ENCODE results near the gene PLCH2. TPM values are rescaled to one million over a fixed set of nuclear protein-coding genes. Genes with fewer than 3 reads are reported as not detected.

Gene PLCH2
- total and polyA plus RNA-seq, 2 of the 13 experiments (the other 11 are each of a cell fraction or from before 2014, with no cell fraction given): 0.15 to 0.67 TPM

GRCh38 chr1:2546515-2547209 is 70.6 kb downstream of the PLCH2 start (continued):
- TF ChIP-seq ZNF781 (CRISPR knock-in tag; IDR thresholded peaks at IDR 0.05; ENCODE audit: borderline replicate concordance, not compliant biosample characterization) (no peak), RNF219 (CRISPR knock-in tag; IDR thresholded peaks at IDR 0.05) (no peak), DMAP1 (CRISPR knock-in tag; IDR thresholded peaks at IDR 0.05) (peak; percentile 21; the same call in 1 of the 2 replicates), TRIM22 (IDR thresholded peaks at IDR 0.05) (no peak), ZBTB8A (CRISPR knock-in tag; IDR thresholded peaks at IDR 0.05; ENCODE audit: borderline replicate concordance, low read depth) (no peak), GATAD2A (CRISPR knock-in tag; IDR thresholded peaks at IDR 0.05) (no peak; the same call in 1 of the 2 replicates), ZNF570 (CRISPR knock-in tag; IDR thresholded peaks at IDR 0.05; ENCODE audit: borderline replicate concordance) (no peak), ZNF678 (CRISPR knock-in tag; IDR thresholded peaks at IDR 0.05) (no peak), SMC3 (IDR thresholded peaks at IDR 0.05; ENCODE audit: low read length) (no peak)
- TF ChIP-seq, protein P1, sequence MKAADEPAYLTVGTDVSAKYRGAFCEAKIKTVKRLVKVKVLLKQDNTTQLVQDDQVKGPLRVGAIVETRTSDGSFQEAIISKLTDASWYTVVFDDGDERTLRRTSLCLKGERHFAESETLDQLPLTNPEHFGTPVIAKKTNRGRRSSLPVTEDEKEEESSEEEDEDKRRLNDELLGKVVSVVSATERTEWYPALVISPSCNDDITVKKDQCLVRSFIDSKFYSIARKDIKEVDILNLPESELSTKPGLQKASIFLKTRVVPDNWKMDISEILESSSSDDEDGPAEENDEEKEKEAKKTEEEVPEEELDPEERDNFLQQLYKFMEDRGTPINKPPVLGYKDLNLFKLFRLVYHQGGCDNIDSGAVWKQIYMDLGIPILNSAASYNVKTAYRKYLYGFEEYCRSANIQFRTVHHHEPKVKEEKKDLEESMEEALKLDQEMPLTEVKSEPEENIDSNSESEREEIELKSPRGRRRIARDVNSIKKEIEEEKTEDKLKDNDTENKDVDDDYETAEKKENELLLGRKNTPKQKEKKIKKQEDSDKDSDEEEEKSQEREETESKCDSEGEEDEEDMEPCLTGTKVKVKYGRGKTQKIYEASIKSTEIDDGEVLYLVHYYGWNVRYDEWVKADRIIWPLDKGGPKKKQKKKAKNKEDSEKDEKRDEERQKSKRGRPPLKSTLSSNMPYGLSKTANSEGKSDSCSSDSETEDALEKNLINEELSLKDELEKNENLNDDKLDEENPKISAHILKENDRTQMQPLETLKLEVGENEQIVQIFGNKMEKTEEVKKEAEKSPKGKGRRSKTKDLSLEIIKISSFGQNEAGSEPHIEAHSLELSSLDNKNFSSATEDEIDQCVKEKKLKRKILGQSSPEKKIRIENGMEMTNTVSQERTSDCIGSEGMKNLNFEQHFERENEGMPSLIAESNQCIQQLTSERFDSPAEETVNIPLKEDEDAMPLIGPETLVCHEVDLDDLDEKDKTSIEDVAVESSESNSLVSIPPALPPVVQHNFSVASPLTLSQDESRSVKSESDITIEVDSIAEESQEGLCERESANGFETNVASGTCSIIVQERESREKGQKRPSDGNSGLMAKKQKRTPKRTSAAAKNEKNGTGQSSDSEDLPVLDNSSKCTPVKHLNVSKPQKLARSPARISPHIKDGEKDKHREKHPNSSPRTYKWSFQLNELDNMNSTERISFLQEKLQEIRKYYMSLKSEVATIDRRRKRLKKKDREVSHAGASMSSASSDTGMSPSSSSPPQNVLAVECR (CRISPR knock-in tag; IDR thresholded peaks at IDR 0.05; ENCODE audit: borderline replicate concordance): peak; percentile 43; the same call in 1 of the 2 replicates
- TF ChIP-seq, protein P2, sequence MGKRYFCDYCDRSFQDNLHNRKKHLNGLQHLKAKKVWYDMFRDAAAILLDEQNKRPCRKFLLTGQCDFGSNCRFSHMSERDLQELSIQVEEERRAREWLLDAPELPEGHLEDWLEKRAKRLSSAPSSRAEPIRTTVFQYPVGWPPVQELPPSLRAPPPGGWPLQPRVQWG (CRISPR knock-in tag; IDR thresholded peaks at IDR 0.05; ENCODE audit: borderline replicate concordance, low read depth): no peak
- TF ChIP-seq, protein P3, sequence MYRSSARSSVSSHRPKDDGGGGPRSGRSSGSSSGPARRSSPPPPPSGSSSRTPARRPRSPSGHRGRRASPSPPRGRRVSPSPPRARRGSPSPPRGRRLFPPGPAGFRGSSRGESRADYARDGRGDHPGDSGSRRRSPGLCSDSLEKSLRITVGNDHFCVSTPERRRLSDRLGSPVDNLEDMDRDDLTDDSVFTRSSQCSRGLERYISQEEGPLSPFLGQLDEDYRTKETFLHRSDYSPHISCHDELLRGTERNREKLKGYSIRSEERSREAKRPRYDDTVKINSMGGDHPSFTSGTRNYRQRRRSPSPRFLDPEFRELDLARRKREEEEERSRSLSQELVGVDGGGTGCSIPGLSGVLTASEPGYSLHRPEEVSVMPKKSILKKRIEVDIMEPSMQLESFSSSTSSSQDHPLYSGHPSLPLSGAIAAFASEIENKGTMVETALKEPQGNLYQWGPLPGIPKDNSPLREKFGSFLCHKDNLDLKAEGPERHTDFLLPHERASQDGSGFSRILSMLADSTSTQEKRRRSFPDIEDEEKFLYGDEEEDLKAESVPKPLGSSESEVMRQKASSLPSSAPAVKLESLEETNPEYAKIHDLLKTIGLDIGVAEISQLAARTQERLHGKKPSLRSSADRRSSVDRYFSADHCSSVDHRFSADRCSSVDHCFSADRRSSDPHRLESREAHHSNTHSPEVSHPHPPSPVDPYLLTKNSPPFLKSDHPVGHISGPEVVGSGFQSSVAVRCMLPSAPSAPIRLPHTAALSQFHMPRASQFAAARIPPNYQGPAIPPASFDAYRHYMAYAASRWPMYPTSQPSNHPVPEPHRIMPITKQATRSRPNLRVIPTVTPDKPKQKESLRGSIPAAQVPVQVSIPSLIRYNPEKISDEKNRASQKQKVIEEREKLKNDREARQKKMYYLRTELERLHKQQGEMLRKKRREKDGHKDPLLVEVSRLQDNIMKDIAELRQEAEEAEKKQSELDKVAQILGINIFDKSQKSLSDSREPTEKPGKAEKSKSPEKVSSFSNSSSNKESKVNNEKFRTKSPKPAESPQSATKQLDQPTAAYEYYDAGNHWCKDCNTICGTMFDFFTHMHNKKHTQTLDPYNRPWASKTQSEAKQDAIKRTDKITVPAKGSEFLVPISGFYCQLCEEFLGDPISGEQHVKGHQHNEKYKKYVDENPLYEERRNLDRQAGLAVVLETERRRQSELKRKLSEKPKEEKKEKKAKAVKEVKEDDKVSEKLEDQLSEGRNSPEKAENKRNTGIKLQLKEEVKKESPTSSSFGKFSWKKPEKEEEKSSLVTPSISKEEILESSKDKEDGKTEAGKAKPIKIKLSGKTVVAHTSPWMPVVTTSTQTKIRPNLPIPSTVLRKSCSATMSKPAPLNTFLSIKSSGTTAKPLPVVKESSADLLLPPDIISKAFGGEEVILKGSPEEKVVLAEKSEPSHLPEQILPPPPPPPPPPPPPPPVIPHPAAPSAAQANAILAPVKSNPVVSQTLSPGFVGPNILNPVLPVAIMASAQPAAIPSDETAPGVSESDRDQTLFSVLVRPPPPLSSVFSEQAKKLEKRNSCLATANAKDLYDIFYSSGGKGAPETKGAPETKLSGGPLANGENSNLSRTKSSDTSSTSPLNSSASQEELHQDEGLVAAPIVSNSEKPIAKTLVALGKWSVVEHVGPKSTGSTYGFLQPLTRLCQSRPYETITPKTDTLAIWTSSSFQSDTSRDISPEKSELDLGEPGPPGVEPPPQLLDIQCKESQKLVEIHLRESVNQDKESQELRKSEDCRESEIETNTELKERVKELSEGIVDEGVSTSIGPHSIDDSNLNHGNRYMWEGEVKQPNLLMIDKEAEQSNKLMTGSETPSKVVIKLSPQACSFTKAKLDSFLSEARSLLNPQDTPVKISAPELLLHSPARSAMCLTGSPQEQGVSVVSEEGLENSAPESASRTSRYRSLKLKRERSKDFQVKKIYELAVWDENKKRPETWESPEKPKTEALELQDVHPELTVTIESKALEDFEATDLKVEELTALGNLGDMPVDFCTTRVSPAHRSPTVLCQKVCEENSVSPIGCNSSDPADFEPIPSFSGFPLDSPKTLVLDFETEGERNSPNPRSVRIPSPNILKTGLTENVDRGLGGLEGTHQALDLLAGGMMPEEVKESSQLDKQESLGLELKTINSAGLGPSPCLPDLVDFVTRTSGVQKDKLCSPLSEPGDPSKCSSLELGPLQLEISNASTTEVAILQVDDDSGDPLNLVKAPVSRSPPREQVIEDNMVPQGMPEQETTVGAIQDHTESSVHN (CRISPR knock-in tag; IDR thresholded peaks at IDR 0.05): no peak

Measured in HepG2 (cell line).